ENCODE data around the gene DCXR.

Gene DCXR

DNA sequence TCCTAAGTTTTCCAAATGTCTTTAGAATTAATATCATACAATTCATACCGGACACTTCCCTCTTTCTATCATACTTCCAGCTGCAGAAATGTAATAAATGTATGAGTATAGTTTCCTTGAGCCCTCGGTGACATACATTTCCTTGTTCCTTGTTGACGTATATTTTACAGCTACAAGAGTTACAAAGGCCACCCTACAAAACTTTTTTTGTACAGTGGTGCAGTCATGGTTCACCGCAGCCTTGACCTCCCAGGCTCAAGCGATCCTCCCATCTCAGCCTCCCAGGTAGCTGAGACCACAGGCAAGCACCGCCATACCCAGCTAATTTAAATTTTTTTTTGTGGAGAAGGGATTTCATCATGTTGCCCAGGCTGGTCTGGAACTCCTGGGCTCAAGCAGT is 35.3 kb upstream of the DCXR start:
- DNase-seq (ENCODE audit: low read depth in 2 of 2), result no peak

DNA sequence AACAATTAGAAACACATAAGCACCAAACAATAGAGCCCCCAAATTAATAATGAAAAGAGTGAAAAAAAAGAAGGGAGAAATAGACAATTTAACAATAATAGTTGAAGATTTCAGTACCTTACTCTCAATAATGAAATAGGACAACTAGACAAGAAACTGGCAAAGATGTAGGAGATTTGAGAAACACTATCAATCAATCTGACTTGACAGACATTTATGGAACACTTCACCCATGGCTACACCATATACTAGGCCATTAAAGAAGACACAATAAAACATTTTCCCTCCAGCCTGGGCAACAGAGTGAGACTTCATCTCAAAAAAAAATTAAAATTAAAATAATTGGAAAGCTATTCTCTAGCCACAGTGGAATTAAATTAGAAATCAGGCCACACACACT is 33.1 kb upstream of the DCXR start:
- DNase-seq (ENCODE audit: low read depth in 2 of 2), result no peak

DNA sequence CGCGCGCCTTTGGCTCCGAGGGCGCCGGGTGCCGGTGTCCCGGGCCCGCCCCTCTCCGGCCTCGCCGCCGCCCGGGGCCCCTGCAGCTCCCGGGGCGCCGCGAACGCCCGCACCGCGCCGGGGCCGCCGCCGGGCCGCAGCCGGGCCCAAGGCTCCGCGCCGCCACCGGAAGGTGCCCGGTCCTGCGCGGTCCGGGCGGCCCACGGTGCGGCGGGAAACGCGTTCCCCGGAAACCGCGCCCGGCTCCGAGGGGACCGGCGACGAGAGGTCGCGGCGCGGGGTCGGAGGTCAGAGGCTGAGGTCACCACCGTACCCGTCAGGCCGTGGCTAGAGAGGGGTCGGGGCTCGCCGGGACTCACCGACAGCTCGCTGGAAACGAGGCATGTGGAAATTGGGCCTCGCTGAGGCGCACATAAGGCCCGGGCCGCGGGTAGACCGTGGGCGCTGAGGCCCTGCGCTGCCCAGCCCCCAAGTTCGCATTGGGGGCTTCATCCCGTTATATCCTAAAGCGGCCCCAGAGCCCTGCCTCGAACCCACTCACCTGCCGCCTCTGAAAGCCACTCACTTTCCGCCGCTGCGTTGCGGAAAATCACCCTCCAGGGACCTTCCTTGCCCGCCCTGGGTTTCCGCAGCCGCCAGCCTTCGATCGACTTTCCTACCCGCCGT is 28.3 kb upstream of the DCXR start, which contains the start of gene DUS1L:
TSS of gene DUS1L (minus strand) at position 167 of the 666 bp plus-strand sequence. CDS start 745 bp downstream, outside the sequence.
- DNase-seq (ENCODE audit: low read depth in 2 of 2), result peak; percentile 26 to 45

DNA sequence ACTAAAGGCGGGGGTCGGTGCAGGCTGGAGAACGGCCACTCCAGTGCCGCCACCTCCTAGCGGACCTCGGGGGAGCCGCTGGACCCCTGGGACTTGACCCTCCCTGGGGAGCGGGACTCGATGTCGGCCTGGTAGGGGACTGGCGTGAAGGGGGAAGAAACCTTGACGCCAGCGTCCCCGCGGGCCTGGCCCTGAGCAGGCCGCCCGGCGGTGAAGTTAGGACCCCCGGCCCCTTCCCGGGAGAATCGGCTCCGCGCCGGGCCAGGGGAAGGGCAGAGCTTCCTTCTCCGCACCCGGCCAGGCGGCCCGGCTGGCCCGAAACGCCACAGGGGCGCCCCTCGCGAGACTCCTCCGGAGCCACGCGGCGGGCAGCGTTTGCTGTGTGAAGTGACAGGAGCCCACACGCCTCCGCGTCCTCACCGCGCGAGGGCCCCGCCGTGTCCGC is 27.7 kb upstream of the DCXR start:
- no peak for DNase-seq (ENCODE audit: low read depth in 2 of 2)

DNA sequence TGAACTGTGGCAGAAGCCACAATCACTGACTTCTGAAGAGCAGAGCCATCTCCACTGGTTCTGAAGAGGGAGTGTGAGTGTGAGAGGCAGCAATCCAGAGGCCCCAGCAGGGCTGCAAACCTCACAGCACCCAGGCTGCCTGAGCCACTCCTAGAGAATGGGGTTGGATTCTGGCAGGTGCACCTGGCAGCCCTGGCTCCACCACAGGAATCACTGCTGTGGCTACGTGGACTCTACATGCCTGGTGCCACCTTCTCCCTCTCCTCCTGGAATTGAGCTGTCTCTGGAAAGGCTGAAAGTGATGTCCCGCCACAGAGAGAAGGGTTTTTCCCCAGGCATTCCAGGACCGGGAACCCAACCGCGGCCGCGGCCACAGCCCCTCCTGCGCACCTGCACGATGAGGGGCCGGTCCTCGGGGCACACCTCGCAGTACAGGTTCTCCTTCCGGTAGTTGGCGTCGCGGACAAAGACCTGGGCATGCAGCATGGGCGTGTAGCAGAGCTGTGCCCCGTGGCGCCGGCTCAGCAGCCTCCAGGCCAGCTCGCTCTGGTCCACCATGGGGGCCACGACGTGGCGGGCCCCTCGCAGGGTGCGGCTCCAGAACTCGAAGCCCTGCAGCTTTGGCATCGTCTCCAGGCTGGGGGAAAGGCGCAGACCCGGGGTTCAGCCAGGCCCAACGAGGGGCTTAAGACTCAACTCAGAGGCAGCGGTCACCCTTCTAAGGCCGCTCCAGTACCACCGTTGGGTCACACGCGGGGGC is 27.1 kb upstream of the DCXR start:
- no peak for DNase-seq (ENCODE audit: low read depth in 2 of 2)

DNA sequence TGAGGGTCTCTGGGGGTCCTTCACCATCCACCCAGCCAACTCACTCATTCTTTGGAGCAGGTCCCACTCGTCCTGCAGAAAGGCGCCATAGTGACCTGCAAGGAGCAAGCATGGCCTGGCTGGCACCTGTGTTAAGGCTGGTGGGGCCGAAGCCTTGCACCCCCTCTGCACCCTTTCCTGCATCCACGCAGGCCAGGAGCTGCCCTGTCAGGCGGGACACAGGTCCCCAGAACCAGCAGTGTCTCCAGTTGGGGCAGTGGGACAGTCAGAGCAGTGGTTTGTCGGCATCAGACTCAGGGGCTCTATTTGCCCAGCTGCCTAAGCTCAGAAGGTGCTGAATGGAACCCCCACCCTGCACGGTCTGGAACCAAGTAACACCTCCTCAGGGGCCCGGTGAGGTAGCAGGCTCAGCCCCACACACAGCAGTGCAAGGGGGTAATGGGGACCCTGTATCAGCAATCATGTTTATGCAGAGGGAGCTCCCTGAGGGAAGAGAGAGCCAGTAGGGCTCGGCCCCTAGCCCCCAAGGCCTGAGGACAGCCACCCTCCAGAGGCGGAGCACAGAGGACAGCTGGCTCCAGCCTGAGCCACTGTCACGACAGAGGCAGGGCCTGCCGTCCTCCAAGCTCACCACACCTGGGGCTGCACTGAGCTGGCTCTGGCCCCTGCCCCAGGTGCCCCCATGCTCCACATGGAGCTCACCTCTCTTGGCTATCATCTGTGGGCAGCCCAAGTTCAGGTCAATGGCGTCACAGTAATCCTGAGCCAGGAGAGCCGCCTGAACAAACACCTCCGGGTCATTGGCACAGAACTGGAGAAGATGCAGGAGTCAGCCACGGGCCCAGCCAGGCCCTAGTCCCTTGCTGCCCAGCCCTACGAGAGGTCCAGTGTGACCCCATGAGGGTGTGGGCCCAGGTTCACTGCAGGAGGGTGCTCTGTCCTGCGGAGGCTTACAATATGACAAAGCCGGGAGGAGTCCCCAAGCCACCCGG is 26.2 kb upstream of the DCXR start:
- no peak for DNase-seq (ENCODE audit: low read depth in 2 of 2)

DNA sequence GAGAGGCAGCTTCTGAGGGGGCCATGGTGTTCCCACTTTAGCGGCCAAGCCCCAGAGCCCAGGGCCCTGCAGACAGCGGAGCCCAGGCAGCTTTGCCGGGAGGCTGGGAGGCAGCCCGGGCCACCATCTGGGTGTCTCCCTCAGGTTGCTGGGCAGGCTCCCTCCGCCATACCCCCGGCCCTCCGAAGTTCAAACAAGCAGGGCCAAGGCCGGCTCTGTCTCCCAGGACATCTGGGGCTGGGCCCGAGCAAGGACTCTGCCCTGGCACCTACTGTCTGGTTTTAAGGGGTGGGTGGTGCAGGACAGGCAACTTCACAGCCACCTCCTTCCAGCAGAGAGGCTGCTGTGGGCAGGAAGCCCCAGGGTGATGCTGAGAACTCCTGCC is 25.5 kb upstream of the DCXR start:
- no peak for DNase-seq (ENCODE audit: low read depth in 2 of 2)

DNA sequence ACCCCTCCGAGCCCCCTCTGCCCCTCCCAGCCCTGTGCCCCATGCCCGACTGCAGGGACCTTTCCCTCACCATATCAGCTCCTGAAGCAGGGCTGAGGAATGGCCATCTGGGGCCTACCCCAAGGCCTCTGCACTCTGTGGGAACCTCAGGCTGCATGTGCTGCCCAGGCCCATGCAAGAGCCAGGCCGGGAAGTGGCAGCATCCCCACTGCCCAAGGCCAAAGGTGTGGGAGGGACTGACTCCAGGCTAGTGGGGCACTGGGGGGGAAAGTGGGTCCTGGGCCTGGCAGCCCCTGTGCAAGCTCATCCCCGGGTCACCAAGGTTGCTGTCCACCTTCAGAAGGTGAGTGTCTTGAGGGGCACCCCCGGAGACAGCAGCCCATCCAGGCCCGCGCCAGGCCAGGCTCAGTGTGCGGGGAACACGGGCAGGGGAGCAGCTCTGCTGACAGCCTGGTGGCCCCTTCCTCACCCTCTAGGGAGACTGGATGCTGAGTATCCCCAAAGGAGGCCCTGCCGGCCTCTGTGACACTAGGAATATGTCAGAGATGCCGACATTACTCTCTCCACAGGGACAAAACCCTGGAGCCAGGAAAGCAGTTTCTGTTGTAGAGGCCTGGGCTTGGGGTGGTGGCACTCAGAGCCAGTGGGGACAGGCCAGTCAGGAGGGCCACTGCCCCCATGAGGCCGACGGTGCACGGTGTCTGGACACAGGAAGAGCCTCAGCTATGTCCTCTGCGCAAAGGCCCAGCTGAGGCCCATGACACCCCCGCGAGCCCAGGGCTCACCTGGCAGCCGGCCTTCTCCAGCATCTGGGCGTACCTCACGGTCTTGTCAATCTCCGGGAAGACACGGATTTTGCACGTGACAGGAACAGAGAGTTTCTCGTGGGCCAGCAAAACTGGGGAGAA is 24.8 kb upstream of the DCXR start:
- no peak for DNase-seq (ENCODE audit: low read depth in 2 of 2)

DNA sequence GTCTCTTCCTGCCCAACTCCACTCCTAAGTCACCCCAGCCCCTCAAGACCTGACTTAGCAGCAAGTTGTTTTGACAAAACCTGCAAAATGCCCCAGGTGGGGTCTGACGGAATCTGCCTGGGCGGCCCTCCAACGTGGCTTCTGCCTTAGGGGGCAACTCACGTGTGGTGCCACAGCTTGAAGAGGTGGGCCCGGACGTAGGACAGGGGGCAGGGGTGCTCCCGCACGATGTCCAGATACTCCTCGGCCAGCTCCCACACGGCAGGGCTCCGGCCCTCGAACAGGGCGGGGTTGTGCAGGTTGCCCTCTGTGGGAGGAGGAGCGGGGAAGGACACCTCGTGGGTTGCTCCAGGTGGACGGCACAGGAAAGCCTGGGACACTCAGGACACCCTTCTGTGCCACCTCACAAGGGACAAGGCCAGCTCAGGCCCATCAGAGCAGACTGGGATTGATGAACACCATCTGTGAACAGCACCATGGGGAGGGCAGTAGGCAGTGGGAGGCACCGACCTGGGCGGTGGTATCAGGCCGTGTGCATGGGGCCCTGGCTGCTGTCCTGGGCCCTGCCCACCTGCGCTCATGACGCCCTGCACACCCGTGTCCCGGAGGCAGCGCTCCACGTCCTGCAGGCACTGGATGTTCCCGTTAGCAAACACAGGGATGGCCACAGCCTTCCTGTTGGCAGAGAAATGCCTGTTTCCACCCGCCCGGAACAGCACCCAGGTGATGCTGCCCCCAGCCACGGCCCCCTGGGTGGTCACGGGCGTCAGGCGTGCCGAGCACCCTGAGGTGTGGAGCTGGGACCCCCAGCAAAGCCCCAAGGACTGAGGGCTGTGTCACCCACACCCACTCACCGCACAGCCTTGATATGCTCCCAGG is 23.8 kb upstream of the DCXR start:
- no peak for DNase-seq (ENCODE audit: low read depth in 2 of 2)

DNA sequence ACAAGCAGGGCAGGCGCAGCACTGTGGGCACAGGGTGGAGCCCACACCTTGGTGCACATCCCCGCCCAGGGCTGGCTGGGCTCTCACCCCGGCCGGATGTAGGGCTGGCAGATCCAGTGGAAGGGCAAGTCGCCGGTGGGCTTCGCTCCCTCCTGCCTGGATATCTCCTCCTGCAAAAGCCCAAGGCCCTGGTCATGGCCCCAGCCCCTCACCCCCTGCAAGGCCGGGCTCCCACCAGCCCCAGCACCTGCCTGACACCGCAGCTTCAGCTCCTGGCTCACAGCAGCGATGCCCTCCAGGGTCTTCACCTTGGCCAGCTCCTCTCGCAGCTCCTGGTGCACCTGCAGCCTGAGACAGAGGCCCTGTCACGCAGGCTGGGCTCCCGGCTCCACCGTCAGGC is 23.1 kb upstream of the DCXR start:
- no peak for DNase-seq (ENCODE audit: low read depth in 2 of 2)

DNA sequence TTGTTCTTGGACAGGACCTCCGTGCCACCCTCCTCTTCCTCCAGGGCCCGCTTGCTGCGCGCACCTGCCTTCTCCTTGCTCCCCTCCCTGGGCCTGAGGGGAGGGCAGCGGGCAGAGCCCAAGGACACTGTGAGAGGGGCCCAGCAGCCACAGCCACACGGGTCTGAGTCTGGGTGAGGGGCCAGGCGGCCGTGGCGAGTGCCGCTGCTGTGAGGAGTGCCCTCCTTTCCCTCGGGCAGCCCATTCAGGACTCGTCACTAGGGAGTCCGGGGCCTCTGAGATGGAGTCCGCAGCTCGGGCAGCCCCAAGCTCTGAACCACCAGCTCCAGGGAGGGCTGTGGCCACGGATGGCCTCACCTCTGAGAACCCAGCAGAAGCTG is 22.5 kb upstream of the DCXR start:
- no peak for DNase-seq (ENCODE audit: low read depth in 2 of 2)

DNA sequence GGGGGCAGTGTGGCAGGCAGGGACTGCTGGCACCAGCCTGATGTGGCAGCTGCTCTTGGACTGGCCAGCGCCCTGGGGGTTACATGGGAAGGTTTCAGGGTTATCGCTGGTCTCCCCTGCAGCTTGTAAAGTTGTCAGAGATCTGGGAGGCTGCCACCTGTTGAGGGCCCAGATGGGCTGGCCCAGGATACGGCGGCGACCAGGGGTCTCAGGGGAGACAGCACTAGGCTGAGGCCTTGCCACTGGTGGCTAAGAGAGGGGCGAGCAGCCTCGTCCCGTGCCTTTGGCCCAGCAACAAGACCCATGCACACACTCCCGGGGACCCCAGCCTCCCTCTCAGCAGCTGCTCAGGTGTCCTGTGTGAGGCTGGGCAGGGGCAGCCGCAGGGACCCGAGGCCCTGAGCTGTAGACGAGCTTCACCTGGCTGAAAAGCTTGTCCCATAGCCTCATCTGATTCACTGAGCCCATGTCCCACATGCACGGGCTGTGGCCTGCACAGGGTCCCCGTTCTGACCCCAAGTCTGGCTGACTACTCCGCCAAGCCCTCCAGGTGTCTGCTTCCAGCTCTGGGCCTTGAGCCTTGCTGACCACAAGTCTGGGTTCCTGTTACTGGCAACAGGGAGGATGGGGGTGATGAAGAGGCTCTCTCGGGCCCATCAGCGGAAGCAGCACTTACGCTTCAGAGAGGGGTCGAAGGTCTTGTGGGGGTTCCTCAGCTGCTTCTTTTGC is 21.9 kb upstream of the DCXR start:
- DNase-seq (ENCODE audit: low read depth in 2 of 2), result no peak

DNA sequence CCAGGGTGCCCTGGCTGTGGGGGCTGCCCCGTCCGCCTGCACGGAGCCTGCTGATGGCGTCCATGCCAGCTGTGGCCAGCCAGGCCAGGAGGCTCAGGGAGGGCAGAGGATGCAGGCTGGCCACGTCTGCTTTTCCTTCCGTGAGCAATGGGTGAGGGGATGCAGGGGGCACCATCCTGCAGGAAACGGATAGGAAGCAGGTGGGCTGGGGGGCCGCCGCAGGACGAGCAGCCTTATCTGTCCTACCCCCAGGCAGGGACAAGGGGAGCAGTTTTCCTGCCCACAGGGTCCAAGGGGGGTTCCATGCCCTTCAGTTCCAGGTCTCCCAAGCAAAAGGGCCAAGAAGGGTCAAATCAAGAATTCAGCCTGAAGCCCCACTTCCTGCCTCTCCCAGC is 21.4 kb upstream of the DCXR start:
- no peak for DNase-seq (ENCODE audit: low read depth in 2 of 2)

DNA sequence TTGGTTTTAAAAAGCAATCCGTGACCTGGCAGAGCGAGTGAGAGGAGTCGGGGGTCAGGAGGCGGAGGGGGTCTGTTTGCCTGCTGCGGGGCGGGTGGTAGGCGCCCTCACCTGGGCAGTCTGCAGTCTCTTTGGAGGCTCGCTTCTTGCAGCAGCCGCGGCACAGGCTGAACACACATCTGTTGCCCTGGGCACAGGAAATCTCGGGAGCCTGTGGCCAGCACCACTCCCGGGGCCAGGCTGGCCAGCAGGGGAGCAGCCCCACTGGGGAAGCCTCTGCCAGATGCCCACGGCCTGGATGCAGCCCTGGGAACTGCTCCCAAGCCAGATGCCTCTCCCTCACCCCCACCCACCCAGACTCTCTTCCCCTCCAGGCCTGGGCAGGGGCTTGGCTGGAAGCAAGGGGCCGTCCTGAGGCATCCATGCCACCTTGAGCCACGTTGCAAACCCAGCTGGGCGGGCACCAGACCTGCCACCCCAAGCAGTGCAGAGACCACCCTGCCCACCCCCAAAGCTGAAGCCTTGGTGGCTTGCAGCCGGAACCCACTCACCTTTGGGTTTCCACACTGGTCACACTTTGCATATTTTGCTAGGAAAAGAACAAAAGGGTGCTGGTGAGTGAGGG is 20.8 kb upstream of the DCXR start:
- no peak for DNase-seq (ENCODE audit: low read depth in 2 of 2)

DNA sequence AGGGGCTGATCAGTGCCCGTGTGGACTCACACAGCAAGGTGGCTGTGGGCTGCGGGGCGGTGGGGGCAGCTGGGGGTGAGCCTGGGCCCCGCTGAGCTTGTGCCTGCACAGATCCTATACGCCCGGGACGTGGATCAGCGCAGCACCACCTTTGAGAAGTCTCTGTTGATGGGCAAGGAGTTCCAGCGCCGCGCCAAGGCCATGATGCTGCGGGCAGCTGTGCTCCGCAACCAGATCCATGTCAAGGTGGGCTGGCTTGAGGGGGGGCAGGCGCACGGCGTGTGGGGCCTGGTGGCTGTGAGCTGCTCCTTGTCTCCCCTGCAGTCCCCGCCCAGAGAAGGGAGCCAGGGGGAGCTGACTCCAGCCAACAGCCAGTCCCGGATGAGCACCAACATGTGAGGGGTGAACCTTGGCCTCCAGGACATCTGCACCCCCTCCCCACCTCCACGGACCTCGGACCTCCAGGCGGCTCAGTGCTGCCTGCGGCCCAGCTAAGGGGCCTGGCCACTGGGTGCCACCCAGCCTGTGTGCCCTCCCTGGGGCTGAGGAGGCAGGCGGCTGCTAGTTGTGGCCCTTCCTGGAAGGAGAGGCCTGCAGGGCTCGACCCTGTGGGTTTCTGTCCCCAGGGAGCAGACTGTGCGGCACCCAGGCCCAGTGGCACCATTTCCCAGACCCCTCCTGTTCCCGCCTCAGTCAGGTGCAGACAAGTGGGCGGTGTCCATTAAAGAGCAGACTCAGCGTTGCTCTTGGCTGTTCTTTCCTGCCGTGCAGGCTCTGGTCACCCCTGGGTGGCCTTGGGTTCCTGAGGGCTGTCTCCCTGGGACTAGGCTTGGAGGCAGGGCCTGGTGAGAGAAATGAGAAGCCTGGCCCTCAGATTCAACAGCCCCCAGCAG is 19.5 kb upstream of the DCXR start:
- no peak for DNase-seq (ENCODE audit: low read depth in 2 of 2)

DNA sequence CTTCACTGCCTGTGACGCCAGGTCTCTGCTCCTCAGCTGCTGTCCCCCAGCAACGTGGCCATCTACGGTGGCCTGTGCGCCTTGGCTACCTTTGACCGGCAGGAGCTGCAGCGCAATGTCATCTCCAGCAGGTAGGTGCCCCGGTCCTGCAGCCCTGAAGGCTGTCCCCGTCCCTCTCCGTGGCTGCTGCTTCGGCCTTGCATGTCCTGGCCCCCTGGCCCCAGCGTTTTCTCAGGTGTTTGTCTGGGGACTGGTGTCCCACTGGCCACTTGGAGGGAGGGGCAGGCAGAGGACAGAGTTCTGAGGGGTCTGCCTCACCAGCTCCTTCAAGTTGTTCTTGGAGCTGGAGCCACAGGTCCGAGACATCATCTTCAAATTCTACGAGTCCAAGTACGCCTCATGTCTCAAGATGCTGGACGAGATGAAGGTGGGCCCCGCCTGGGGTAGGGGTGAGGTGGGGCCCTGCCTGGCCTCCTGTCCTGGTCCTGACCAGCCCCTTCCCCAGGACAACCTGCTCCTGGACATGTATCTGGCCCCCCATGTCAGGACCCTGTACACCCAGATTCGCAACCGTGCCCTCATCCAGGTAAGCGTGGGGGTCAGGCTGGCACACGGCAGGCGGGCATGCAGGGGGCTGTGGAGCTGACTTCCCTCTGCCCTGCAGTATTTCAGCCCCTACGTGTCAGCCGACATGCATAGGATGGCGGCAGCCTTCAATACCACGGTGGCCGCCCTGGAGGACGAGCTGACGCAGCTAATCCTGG is 18.6 kb upstream of the DCXR start:
- DNase-seq (ENCODE audit: low read depth in 2 of 2), result no peak

Measured in stimulated activated CD8-positive, alpha-beta memory T cell treated with anti-CD3 and anti-CD28 coated beads, Interleukin-15, amount 100 ng/mL, for 4 hours (primary cell).